ENCODE data around the gene NEDD1. TPM values are rescaled to one million over a fixed set of nuclear protein-coding genes. Genes with fewer than 3 reads are reported as not detected.

Gene NEDD1
- total RNA-seq, 4 donors from 2014 or later = 20.4 to 33.4 (median 24.5) TPM

DNA sequence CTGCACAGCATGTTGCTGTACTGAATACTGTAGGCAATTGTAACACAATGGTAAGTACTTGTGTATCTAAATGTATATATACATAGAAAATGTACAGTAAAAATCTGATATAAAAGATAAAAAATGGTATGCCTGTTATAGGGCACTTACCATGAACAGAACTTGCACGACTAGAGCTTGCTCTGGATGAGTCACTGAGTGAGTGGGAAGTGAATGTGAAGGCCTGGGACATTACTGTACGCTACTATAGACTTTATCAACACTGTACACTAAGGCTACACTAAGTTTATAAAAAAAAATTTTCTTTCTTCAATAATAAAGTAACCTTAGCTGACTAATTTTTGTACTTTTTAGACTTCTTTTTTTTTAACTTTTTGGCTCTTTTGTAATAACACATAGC, 24.2 kb upstream of the NEDD1 start:
- 53 to 58% methylated on average over 2 of the region's 2 CpGs for WGBS, 2 donors
- no peak for DNase-seq (ENCODE audit: low spot score in 2 of 2)
- H3K27me3 ChIP-seq = no peaks in the 10 kb centered on the region

DNA sequence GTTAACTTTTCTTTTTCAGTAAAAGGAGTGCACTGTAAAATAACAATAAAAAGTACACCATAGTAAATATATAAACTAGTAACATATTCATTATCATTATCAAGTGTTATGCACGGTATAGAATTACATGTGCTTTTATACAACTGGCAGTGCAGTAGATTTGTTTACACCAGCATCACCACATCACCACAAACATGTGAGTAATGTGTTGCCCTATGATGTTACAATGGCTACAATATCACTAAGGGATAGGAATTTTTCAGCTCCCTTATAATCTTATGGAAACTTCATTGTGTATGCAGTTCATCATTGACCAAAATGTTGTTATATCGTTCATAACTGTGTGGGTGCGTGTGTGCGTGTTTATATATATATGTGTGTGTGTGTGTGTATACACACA, 23.5 kb upstream of the NEDD1 start:
- H3K4me3 ChIP-seq = no peak overlapping the region
- no peak for DNase-seq (ENCODE audit: low spot score in 2 of 2)
- H3K27ac ChIP-seq = no peak overlapping the region
- 86 to 91% methylated on average over 4 of the region's 4 CpGs for WGBS, 2 donors
- H3K9me3 ChIP-seq = no peaks in the 10 kb centered on the region
- H3K4me1 ChIP-seq = peaks cover 0 to 4% (median 0%) of the 10 kb centered on the region in 4 donors
- no peaks in the 10 kb centered on the region for H3K27me3 ChIP-seq
- no peaks in the 10 kb centered on the region for H3K36me3 ChIP-seq
- TF ChIP-seq, protein P1, sequence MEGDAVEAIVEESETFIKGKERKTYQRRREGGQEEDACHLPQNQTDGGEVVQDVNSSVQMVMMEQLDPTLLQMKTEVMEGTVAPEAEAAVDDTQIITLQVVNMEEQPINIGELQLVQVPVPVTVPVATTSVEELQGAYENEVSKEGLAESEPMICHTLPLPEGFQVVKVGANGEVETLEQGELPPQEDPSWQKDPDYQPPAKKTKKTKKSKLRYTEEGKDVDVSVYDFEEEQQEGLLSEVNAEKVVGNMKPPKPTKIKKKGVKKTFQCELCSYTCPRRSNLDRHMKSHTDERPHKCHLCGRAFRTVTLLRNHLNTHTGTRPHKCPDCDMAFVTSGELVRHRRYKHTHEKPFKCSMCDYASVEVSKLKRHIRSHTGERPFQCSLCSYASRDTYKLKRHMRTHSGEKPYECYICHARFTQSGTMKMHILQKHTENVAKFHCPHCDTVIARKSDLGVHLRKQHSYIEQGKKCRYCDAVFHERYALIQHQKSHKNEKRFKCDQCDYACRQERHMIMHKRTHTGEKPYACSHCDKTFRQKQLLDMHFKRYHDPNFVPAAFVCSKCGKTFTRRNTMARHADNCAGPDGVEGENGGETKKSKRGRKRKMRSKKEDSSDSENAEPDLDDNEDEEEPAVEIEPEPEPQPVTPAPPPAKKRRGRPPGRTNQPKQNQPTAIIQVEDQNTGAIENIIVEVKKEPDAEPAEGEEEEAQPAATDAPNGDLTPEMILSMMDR (IDR thresholded peaks at IDR 0.05) = no peak
- TF ChIP-seq EP300 (IDR thresholded peaks at IDR 0.05) = no peak
- TF ChIP-seq POLR2A (IDR thresholded peaks at IDR 0.05) = no peak

More for the DNA sequence above, 24.2 kb upstream of the NEDD1 start:
- H3K4me1 ChIP-seq = peaks cover 0 to 4% (median 0%) of the 10 kb centered on the region in 4 donors
- TF ChIP-seq EP300 (IDR thresholded peaks at IDR 0.05) (no peak), POLR2A (IDR thresholded peaks at IDR 0.05) (no peak)
- TF ChIP-seq, protein P1 (IDR thresholded peaks at IDR 0.05) = no peak
- H3K4me3 ChIP-seq = no peak overlapping the region
- H3K9me3 ChIP-seq = no peaks in the 10 kb centered on the region
- H3K27ac ChIP-seq = no peak overlapping the region
- H3K36me3 ChIP-seq = no peaks in the 10 kb centered on the region

DNA sequence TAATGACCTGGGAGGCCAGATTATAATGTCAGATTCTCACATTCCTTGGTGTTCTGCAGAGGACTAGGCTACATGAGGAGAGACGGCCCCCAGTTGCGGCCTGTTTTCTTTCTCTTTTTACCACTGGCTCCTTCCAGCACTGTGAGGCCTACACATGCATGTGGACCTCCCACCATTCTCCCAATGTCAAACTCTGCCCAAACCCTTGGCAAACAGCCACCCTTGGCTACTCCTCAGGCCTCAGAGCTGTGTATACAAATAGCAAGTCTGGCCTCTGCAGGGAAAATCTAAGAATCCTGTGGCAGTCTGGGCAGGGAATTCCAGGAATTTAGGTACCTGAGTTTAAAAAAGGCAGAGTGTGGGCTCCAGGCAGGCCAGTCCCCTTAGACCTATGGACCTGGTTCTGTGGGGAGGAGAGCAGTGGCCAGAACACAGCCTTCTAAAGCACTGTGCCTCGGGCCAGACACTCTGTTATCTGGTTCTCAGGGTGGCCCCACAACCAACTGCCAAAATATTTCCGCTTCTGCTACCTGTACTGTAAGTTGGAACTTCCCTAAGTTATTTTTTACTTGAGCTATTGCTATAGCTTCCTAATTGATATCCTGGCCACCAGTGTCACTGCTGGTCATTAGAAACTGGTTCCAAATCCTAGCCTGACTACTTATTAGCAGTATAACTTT, 19.9 kb upstream of the NEDD1 start:
- no peak overlapping the region for H3K27ac ChIP-seq
- H3K9me3 ChIP-seq = no peaks in the 10 kb centered on the region
- TF ChIP-seq, protein P1 (IDR thresholded peaks at IDR 0.05) = no peak
- TF ChIP-seq EP300 (IDR thresholded peaks at IDR 0.05) = no peak
- TF ChIP-seq POLR2A (IDR thresholded peaks at IDR 0.05) = no peak
- H3K36me3 ChIP-seq = no peaks in the 10 kb centered on the region
- H3K27me3 ChIP-seq = no peaks in the 10 kb centered on the region
- no peak for DNase-seq (ENCODE audit: low spot score in 2 of 2)
- peaks cover 0 to 4% (median 0%) of the 10 kb centered on the region in 4 donors for H3K4me1 ChIP-seq
- H3K4me3 ChIP-seq = no peak overlapping the region
- 50 to 60% methylated on average over 4 of the region's 4 CpGs for WGBS, 2 donors

DNA sequence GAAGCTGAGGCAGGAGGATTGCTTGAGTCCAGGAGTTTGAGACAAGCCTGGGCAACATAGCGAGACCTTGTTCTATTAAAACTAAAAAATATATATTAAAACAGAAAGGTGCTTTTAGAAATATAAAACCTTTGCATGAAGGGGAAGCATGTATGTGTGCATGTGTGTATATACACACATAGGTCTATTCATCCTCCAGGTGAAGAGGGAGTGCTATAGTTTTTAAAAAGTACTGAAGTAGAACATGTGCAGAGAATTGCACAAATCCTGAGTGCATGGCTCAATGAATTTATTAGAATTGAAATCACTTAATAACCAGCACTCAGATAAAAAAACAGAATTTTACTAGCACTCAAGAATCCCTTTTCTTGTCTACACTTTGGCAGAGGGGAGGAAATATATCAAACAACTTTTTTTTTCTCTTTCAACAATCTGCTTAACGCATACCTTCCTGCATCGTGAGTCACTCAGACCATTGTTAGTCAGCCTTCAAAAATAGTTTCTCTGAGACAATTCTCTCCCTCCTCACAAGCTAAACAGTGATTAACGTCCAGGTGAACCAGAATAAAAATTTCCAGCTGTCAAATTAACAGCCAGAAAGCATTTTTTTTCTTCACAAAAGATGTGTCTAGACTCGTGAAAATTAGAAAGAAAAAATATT, 17.7 kb upstream of the NEDD1 start:
- no peaks in the 10 kb centered on the region for H3K27me3 ChIP-seq
- no peak for TF ChIP-seq EP300 (IDR thresholded peaks at IDR 0.05)
- TF ChIP-seq, protein P1 (IDR thresholded peaks at IDR 0.05) = no peak
- TF ChIP-seq POLR2A (IDR thresholded peaks at IDR 0.05) = no peak
- H3K27ac ChIP-seq = no peak overlapping the region
- no peak for DNase-seq (ENCODE audit: low spot score in 2 of 2)
- H3K4me3 ChIP-seq = no peak overlapping the region
- no peaks in the 10 kb centered on the region for H3K9me3 ChIP-seq
- H3K36me3 ChIP-seq = no peaks in the 10 kb centered on the region
- WGBS, 2 donors = 59 to 63% methylated on average over 5 of the region's 5 CpGs
- peaks cover 0 to 4% (median 0%) of the 10 kb centered on the region in 4 donors for H3K4me1 ChIP-seq

DNA sequence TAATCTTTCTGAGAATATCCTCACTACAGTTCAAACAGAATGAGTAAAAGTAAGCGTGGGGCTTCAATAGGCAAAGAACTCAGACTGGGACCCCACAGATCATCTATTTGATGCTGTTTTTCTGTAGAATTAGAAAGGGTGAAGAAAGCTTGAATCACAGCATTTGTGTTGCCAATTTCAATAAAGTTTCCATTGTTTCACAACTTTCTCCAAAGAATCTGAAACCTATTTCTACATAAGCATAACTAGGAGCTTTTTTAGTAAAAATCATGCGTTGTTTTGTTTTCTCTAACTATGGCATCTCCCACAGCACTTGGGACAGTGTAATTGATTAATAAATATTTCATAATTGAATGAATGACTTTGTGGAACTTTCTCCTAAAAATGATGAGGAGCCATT, 16.7 kb upstream of the NEDD1 start:
- no peak for DNase-seq (ENCODE audit: low spot score in 2 of 2)
- H3K4me3 ChIP-seq = no peak overlapping the region
- H3K4me1 ChIP-seq = peaks cover 0 to 4% (median 0%) of the 10 kb centered on the region in 4 donors
- 81 to 88% methylated on average over 2 of the region's 2 CpGs for WGBS, 2 donors
- H3K27me3 ChIP-seq = no peaks in the 10 kb centered on the region
- no peaks in the 10 kb centered on the region for H3K36me3 ChIP-seq
- H3K27ac ChIP-seq = no peak overlapping the region
- no peaks in the 10 kb centered on the region for H3K9me3 ChIP-seq
- TF ChIP-seq EP300 (IDR thresholded peaks at IDR 0.05) (no peak), POLR2A (IDR thresholded peaks at IDR 0.05) (no peak)
- TF ChIP-seq, protein P1 (IDR thresholded peaks at IDR 0.05) = no peak
